ENCODE results near the gene RBKS. TPM values are rescaled to one million over a fixed set of nuclear protein-coding genes. Genes with fewer than 3 reads are reported as not detected.

The RBKS gene
- total and polyA plus RNA-seq, 2 of the 13 experiments (the other 11 are each of a cell fraction or from before 2014, with no cell fraction given) = 7.7 to 8.3 TPM

DNA sequence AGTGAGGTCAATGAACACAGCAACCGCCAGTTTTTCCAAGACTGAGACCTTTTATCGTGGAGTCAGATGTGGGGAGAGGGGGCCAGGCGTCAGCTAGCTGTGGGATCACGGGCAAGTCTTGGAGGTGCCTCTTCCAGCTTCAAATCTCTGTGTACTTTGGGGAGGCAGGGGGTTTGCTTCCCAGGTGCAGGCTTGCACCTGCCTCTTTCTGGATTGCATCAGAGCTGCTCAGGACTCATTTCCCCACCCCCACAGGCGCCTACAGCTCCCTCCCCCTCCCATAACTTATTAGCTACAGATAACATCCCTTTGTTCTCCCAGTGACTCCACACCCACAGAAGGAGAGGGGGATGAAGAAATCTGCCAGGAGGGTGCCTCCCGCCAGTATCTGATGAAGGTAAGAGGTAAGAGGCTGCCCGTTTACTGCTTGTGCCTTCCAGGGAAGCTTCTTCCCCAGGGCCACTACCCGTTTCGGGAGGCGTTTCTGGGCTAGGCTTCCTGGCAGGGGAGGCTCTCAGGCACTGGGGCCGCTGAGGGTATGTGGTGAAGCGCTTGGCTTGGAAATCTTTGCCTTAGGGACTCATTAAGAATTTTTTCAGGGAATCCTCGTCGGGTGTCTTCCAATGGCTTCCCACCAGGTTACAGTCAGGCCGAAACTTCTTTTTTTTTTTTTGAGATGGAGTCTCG lies 137.5 kb downstream of the RBKS start (continued):
- TF ChIP-seq ZC3H4 (CRISPR knock-in tag; IDR thresholded peaks at IDR 0.05; ENCODE audit: borderline replicate concordance) (no peak; the same call in 1 of the 2 replicates), GFI1 (CRISPR knock-in tag; IDR thresholded peaks at IDR 0.05; ENCODE audit: borderline replicate concordance) (peak; percentile 45; the same call in 1 of the 2 replicates), ZNF749 (CRISPR knock-in tag; IDR thresholded peaks at IDR 0.05; ENCODE audit: borderline replicate concordance) (no peak), HES4 (CRISPR knock-in tag; IDR thresholded peaks at IDR 0.05; ENCODE audit: borderline replicate concordance) (no peak), SRSF1 (optimal IDR thresholded peaks at IDR 0.05; ENCODE audit: low read depth, low read length) (peak; percentile 17), MTA1 (CRISPR knock-in tag; IDR thresholded peaks at IDR 0.05; ENCODE audit: borderline replicate concordance) (peak; percentile 96; the same call in 1 of the 2 replicates), ZNF672 (CRISPR knock-in tag; IDR thresholded peaks at IDR 0.05) (no peak), ZNF549 (CRISPR knock-in tag; IDR thresholded peaks at IDR 0.05) (no peak), ZNF33A (CRISPR knock-in tag; IDR thresholded peaks at IDR 0.05; ENCODE audit: borderline replicate concordance) (0 out of 2 replicates have a peak, but pooled peaks have one; percentile 76), SRSF4 (IDR thresholded peaks at IDR 0.05; ENCODE audit: low read depth, low read length, poor library complexity, severe bottlenecking) (no peak), AHDC1 (CRISPR knock-in tag; IDR thresholded peaks at IDR 0.05; ENCODE audit: borderline replicate concordance) (peak; percentile 56; the same call in 1 of the 2 replicates), THAP11 (CRISPR knock-in tag; IDR thresholded peaks at IDR 0.05) (peak; percentile 52), CREB1 (IDR thresholded peaks at IDR 0.05) (no peak), CREB1 (CRISPR knock-in tag; IDR thresholded peaks at IDR 0.05) (no peak), BRCA1 (CRISPR knock-in tag; IDR thresholded peaks at IDR 0.05) (no peak), ZBTB38 (CRISPR knock-in tag; IDR thresholded peaks at IDR 0.05) (no peak), STAT6 (CRISPR knock-in tag; IDR thresholded peaks at IDR 0.05; ENCODE audit: borderline replicate concordance) (no peak), MTF2 (CRISPR knock-in tag; IDR thresholded peaks at IDR 0.05; ENCODE audit: borderline replicate concordance) (no peak; the same call in 1 of the 2 replicates), ZBTB20 (CRISPR knock-in tag; IDR thresholded peaks at IDR 0.05; ENCODE audit: borderline replicate concordance, low read depth) (no peak), NFKB2 (CRISPR knock-in tag; IDR thresholded peaks at IDR 0.05; ENCODE audit: borderline replicate concordance) (no peak; the same call in 1 of the 2 replicates), ZFP41 (CRISPR knock-in tag; IDR thresholded peaks at IDR 0.05; ENCODE audit: borderline replicate concordance) (no peak), ZNF772 (CRISPR knock-in tag; IDR thresholded peaks at IDR 0.05) (no peak; the same call in 1 of the 2 replicates), ZMYM3 (CRISPR knock-in tag; IDR thresholded peaks at IDR 0.05) (no peak)

All from HepG2 (cell line).